Endothelial cell of umbilical vein (primary cell): ENCODE measurements around the gene RBM20.

Source experiments
- CTCF ChIP-seq, 2 donors: IDR thresholded peaks; 1 replicate in 1 of 2; 2 replicates in 1 of 2; pipeline ENCODE4 v1.5.1; 2011; ENCODE audit warnings: low read length in 2 of 2, mild to moderate bottlenecking in 2 of 2, moderate library complexity in 2 of 2, control low read depth in 1 of 2, inconsistent platforms in 1 of 2, low read depth in 1 of 2; ENCODE audit not compliant: insufficient read depth in 1 of 2; ENCODE audit errors: extremely low read depth in 1 of 2
- EZH2 ChIP-seq: IDR thresholded peaks from 2 replicates; pipeline ENCODE4 v1.6.1; 2012; ENCODE audit warnings: borderline replicate concordance, low read depth, mild to moderate bottlenecking, moderate library complexity, low read length, inconsistent platforms; ENCODE audit not compliant: severe bottlenecking
- GATA2 ChIP-seq: IDR thresholded peaks from 2 replicates; pipeline ENCODE4 v1.7.0; 2011; ENCODE audit warnings: low read depth, mild to moderate bottlenecking, moderate library complexity, mixed read lengths, low read length; ENCODE audit not compliant: insufficient read length, insufficient read depth
- POLR2A ChIP-seq: IDR thresholded peaks from 2 replicates; pipeline ENCODE4 v1.6.1; 2012; ENCODE audit warnings: low read depth, mild to moderate bottlenecking, control low read depth, low read length
- POLR2AphosphoS5 ChIP-seq: IDR thresholded peaks from 2 replicates; pipeline ENCODE4 v1.6.1; 2012; ENCODE audit warnings: low read depth, mild to moderate bottlenecking, control low read depth, low read length, moderate library complexity; ENCODE audit not compliant: insufficient read depth

DNA sequence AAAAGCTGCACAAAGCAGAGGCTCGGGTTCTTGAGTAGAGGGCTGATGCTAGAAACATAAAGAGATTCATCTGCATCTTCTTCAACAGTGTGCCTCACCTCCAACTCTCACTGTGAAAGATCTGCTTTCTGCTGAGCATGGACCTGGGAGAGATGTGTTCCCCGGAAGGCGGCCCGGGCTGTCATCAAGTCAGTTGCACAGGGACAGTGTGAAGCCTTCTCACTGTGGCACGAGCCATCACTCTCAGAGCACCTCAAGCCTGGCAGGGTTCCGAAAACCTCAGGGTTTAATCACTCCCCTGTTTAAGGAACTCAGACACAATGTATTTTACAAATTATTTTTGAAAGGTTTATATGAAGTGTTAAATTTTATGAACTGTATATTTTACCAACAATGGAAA is 98.7 kb downstream of the RBM20 start:
- no peak for TF ChIP-seq EZH2
- no peak for TF ChIP-seq CTCF (IDR thresholded peaks at IDR 0.05; ENCODE audit: extremely low read depth in 1 of 2, insufficient read depth in 1 of 2, low read depth in 1 of 2, low read length in 2 of 2)
- no peak for TF ChIP-seq POLR2AphosphoS5
- TF ChIP-seq POLR2A, result no peak
- TF ChIP-seq GATA2, result no peak
